Fibroblast of the aortic adventitia (primary cell): ENCODE results near the gene FCHSD2. TPM values are rescaled to one million over a fixed set of nuclear protein-coding genes. Genes with fewer than 3 reads are reported as not detected.

Source experiments
- DNase-seq: peaks from one replicate; pipeline ENCODE4 v3.0.0-alpha.2; 2010; ENCODE audit warnings: low read depth
- H3K4me3 ChIP-seq: 2 replicates; pipeline ENCODE4 v1.5.1; 2011; ENCODE audit warnings: low read depth, mild to moderate bottlenecking, control low read depth, low read length, moderate library complexity
- total RNA-seq: library from RNA; depleted of rRNA; stranded (reverse); fragments of >200 nt; gene quantifications from 2 replicates; pipeline ENCODE4 v1.2.3, GENCODE V29; 2012; ENCODE audit warnings: low replicate concordance
- TF ChIP-seq, protein P1 (sequence below): IDR thresholded peaks from 2 replicates; pipeline ENCODE4 v1.5.1; 2011; ENCODE audit warnings: mild to moderate bottlenecking, low read length, control low read depth, inconsistent platforms; ENCODE audit not compliant: insufficient read depth

The FCHSD2 gene
- total RNA-seq, 1 donor = 11.3 TPM

DNA sequence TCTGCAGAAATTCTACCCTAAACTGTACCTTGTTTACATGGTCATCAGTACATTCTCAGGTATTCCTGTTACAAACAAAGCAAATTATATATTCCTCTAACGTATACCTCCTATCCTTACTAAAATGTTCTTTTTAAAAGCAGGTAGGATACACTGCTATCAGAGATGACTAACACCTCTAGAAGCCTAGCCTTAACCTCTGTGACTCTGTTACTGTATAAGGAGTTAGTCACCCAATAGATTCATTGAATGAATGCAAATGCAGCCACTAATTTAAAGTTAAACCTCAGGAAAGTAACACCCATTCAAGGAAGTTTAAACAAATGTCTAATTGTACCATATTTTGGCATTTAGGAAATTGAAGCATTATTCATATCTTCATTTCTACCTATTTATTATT lies 82.2 kb downstream of the FCHSD2 start:
- TF ChIP-seq, protein P1, sequence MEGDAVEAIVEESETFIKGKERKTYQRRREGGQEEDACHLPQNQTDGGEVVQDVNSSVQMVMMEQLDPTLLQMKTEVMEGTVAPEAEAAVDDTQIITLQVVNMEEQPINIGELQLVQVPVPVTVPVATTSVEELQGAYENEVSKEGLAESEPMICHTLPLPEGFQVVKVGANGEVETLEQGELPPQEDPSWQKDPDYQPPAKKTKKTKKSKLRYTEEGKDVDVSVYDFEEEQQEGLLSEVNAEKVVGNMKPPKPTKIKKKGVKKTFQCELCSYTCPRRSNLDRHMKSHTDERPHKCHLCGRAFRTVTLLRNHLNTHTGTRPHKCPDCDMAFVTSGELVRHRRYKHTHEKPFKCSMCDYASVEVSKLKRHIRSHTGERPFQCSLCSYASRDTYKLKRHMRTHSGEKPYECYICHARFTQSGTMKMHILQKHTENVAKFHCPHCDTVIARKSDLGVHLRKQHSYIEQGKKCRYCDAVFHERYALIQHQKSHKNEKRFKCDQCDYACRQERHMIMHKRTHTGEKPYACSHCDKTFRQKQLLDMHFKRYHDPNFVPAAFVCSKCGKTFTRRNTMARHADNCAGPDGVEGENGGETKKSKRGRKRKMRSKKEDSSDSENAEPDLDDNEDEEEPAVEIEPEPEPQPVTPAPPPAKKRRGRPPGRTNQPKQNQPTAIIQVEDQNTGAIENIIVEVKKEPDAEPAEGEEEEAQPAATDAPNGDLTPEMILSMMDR = no peak
- no peak overlapping the region for H3K4me3 ChIP-seq
- no peak for DNase-seq

DNA sequence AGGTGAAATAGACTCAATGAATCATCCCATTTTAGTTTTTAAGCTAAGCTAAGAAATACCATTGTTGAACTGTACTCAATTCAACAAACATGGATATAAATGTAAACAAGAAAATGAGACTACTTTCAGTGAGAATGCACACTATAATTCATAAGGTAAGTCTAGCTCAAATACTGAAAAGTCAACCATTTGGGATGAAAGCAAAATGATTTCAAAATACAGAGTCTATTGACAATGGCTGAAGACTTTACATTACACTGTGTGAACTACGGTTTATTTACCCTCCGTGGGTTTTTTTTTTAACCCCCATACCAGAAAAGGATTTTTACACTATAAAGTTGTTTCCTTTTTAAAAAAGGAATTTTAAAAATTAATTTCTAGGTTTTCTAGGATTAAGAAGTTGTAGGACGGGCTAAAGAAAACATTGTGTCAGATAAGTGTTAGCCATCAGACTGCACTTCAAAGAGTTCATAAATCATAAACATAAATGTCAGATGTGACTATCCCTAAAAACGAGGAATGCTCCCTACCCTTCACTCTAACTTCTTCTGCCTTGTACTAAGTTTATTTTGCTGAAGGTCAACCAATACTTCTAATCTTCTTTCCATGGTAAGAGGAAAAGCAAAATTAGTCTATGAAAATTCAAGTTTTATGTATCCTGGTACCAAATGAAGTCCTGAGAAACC lies 83.0 kb downstream of the FCHSD2 start:
- TF ChIP-seq, protein P1 = no peak
- no peak for DNase-seq
- no peak overlapping the region for H3K4me3 ChIP-seq

DNA sequence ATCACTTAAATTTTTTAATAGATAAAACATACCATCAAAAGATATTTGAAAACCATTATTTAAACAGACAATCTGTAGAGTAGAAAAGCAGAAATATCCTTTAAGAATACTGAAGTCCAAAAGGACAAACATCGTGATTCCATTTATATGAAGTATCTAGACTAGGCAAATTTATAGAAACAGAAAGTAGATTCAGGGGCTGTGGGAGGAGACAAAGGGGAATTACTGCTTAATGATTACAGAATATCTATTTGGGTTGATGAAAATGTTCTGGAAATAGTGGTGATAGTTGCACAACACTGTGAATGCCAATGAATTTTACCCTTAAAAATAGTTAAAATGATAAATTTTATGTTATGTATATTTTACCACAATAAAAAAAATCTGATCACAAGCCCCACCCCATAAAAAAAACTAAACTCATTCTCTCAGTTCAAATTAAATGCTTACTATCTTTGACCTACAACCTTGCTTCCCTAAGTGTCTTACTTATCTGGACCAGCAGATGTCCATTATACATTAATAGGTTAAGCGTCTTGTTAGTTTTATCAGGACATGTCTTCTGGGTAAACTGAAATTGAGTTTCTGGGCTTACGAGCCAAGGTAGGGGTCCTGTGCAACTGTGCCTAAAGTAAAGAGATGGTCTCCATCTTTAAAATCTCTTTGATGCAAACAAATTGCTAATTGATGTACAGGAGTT lies 86.3 kb downstream of the FCHSD2 start:
- TF ChIP-seq, protein P1 = no peak
- DNase-seq = no peak
- H3K4me3 ChIP-seq = no peak overlapping the region

DNA sequence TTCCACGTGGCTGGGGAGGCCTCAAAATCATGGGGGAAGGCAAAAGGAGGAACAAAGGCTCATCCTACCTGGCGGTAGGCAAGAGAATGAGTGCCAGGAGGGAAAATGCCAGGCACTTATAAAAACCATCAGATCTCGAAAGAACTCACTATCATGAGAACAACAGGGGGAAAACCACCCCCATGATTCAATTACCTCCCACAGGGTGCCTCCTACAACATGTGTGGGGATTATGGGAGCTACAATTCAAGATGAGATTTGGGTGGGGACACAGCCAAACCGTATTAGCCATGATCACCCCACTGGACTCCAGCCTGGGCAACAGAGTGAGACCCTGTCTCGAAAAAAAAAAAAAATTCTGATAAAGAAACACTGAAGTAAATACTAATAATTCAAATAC lies 87.1 kb downstream of the FCHSD2 start:
- no peak overlapping the region for H3K4me3 ChIP-seq
- DNase-seq = no peak
- TF ChIP-seq, protein P1 = no peak

DNA sequence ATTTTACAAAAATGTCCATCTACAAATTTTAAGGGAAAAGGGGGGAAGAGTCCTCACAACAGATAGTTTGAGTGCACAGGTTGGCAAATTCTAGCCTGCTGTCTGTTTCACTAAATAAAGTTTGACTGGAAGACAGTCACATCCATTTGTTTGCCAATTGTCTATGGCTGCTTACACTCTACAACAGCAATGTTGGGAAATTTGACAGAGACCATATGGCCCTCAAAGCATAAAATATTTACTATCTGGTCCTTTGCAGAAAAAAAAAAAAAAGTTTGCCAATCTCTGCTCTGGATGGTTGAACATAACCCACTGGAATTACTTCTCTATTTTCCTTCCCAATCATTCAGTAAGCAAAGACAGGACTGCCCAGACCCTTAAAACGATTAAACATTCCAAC lies 88.2 kb downstream of the FCHSD2 start:
- DNase-seq = no peak
- no peak overlapping the region for H3K4me3 ChIP-seq
- TF ChIP-seq, protein P1 = no peak

DNA sequence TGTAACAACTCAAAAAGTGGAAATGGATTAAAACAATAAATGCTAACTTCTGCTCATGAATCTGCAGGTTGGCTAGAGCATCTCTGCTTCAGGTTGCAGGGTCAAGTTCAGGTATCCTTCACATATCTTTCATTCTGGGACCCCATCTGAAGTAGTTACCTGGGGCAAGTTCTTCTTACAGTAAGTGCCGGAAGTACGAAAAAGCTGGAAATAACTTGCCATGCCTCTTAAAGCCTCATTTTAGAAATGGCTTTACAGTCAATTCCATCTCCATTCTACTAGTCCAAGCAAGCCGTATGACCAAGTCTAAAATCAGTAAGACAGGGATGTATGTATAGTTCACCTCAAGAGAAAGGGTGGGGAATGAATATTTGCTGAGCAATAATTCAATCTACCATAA lies 93.7 kb downstream of the FCHSD2 start:
- TF ChIP-seq, protein P1 = no peak
- no peak for DNase-seq
- no peak overlapping the region for H3K4me3 ChIP-seq
